ENCODE results near the gene TBX3. TPM values are rescaled to one million over a fixed set of nuclear protein-coding genes. Genes with fewer than 3 reads are reported as not detected.

TBX3 gene
- polyA plus RNA-seq, 2 of the 4 experiments (the other 2 are of a cell fraction): 22.8 to 28.0 TPM

GRCh38 chr12:114681116-114681871, 2.7 kb downstream of the TBX3 start (continued):
- TF ChIP-seq ZFP36 (IDR thresholded peaks at IDR 0.05; ENCODE audit: borderline replicate concordance, partially characterized antibody) (no peak), PBX3 (IDR thresholded peaks at IDR 0.05) (no peak), KDM5A (IDR thresholded peaks at IDR 0.05) (no peak), RAD21 (conservative IDR thresholded peaks at IDR 0.05 in 1 of 2, IDR thresholded peaks at IDR 0.05 in 1 of 2) (no peak)

- TF ChIP-seq E2F6 (IDR thresholded peaks at IDR 0.05; ENCODE audit: borderline replicate concordance, low read depth) (no peak), MAX (IDR thresholded peaks at IDR 0.05) (no peak), ESRRA (IDR thresholded peaks at IDR 0.05; ENCODE audit: borderline replicate concordance, low read length) (no peak)
- FAIRE-seq (no peak), DNase-seq (ENCODE audit: low read depth in 1 of 2, low spot score in 1 of 2) (no peak), ATAC-seq (no peak)
- Histone ChIP-seq H3K9me3 (no peaks in the 10 kb centered on the region), H3K4me2 (peak overlapping the region; percentile 84), H3K4me1 (peaks cover 20% of the 10 kb centered on the region), H3K27ac (no peak overlapping the region), H3K4me3 (peak overlapping the region; percentile 57)
- ChIA-PET CTCF (interaction anchor here (1.2 to 4.2 kb wide), 2 partner anchors 8 to 11 kb away, joined by 3 to 19 read pairs; no protein-coding TSS in a partner anchor), POLR2A (no interaction called here)
- 90% methylated on average over 11 of the region's 11 CpGs for WGBS (ENCODE audit: missing lambda C conversion rate)
These were observed 3.3 kb downstream of the TBX3 start for GRCh38 chr12:114680604-114681069.

GRCh38 chr12:114679942-114680341, 4.0 kb downstream of the TBX3 start:
- 95% methylated on average over 11 of the region's 11 CpGs for WGBS (ENCODE audit: missing lambda C conversion rate)
- TF ChIP-seq REST (IDR thresholded peaks at IDR 0.05) (no peak), HOXB5 (CRISPR knock-in tag; IDR thresholded peaks at IDR 0.05) (no peak), JUNB (IDR thresholded peaks at IDR 0.05) (no peak), CEBPB (IDR thresholded peaks at IDR 0.05) (no peak), FOXS1 (CRISPR knock-in tag; IDR thresholded peaks at IDR 0.05) (no peak), PHF8 (IDR thresholded peaks at IDR 0.05; ENCODE audit: borderline replicate concordance, low read depth) (no peak), NPAS2 (CRISPR knock-in tag; IDR thresholded peaks at IDR 0.05; ENCODE audit: borderline replicate concordance) (no peak), HES2 (IDR thresholded peaks at IDR 0.05) (no peak), ELK1 (IDR thresholded peaks at IDR 0.05; ENCODE audit: low read depth, low read length) (no peak), NFE2L2 (conservative IDR thresholded peaks at IDR 0.05; ENCODE audit: low read length) (no peak), SMC3 (IDR thresholded peaks at IDR 0.05) (no peak), HOXA7 (CRISPR knock-in tag; IDR thresholded peaks at IDR 0.05) (no peak), POLR2AphosphoS2 (conservative IDR thresholded peaks at IDR 0.05; ENCODE audit: low read length) (no peak), E2F6 (IDR thresholded peaks at IDR 0.05; ENCODE audit: borderline replicate concordance, low read depth) (no peak), CHD4 (IDR thresholded peaks at IDR 0.05; ENCODE audit: borderline replicate concordance) (no peak), JUN (IDR thresholded peaks at IDR 0.05) (no peak)
- Histone ChIP-seq H3K27ac (no peak overlapping the region), H3K4me3 (peak overlapping the region; percentile 57; the same call in 1 of the 3 replicates), H3K4me2 (peak overlapping the region; percentile 84), H3K4me1 (peaks cover 13% of the 10 kb centered on the region; the same call in 2 of the 3 replicates), H3K9me3 (no peaks in the 10 kb centered on the region)
- no peak for DNase-seq (ENCODE audit: low read depth in 1 of 2, low spot score in 1 of 2)
- ChIA-PET CTCF (interaction anchor here (1.2 kb wide), 1 partner anchor 10 kb away, joined by 3 read pairs; no protein-coding TSS in a partner anchor), POLR2A (no interaction called here)
- no peak for ATAC-seq
- no peak for FAIRE-seq

Measured in A549 (cell line).